Measurements from ENCODE around the gene SMC3.
"Not testable (repeated sequence)": the region's sequence is repeated elsewhere in the genome, so short reads cannot be mapped to it uniquely, and the experiment has no call there.

DNA sequence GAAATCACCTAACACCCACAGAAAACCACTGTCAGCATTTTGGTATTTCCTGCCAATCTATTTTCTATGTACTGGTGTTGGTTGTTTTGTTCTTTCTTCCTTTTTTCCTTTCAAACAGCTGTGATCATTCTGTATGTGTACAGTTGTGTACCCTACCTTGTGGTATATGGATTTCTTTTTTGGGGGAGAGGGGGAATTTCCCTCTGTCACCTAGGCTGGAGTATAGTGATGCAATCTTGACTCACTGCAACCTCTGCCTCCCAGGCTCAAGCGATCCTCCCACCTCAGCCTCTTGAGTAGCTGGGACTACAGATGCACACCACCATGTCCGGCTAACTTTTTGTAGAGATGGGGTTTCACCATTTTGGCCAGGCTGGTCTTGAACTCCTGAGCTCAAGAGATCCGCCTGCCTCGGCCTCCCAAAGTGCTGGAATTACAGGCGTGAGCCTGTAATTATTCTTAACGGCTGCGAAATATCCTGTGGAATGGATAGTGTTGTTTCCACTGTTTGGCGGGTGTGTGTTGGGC lies 38.4 kb upstream of the SMC3 start:
- TF ChIP-seq, protein P1, sequence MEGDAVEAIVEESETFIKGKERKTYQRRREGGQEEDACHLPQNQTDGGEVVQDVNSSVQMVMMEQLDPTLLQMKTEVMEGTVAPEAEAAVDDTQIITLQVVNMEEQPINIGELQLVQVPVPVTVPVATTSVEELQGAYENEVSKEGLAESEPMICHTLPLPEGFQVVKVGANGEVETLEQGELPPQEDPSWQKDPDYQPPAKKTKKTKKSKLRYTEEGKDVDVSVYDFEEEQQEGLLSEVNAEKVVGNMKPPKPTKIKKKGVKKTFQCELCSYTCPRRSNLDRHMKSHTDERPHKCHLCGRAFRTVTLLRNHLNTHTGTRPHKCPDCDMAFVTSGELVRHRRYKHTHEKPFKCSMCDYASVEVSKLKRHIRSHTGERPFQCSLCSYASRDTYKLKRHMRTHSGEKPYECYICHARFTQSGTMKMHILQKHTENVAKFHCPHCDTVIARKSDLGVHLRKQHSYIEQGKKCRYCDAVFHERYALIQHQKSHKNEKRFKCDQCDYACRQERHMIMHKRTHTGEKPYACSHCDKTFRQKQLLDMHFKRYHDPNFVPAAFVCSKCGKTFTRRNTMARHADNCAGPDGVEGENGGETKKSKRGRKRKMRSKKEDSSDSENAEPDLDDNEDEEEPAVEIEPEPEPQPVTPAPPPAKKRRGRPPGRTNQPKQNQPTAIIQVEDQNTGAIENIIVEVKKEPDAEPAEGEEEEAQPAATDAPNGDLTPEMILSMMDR (IDR thresholded peaks at IDR 0.05; ENCODE audit: poor library complexity), result not testable (repeated sequence)
- TF ChIP-seq EZH2phosphoT487 (IDR thresholded peaks at IDR 0.05; ENCODE audit: low read depth, severe bottlenecking, unreplicated experiment); EZH2 (IDR thresholded peaks at IDR 0.05; ENCODE audit: borderline replicate concordance): not testable (repeated sequence)

All from hepatocyte (in vitro differentiated cells).